GM18502 (cell line): ENCODE measurements around the gene MBTPS1.

Experiments
- ATAC-seq: cut with Tn5 transposase; IDR thresholded peaks from one replicate; pipeline ENCODE4 v1.9.1; 2021; ENCODE audit warnings: mild to moderate bottlenecking; ENCODE audit not compliant: unreplicated experiment, poor library complexity

MBTPS1 gene

DNA sequence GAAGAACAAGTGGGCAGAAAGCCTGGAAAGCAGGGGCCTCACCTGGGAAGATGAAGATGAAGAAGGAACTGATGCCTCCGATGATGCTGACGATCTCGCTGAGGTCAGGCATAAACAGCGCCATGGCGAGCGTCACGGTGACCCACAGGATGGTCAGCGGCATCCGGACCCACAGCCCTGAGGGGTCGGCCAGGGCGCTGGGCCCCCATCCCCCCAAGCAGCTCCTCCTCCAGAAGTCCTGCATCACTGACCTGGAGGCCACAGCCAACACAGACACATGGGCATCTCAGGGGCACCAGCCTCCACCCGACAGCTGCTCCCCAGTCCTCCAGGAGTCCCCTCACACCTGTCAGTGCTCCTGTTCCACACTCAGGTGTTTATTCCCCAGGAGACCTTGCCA, 100.3 kb downstream of the MBTPS1 start:
- no peak for ATAC-seq

DNA sequence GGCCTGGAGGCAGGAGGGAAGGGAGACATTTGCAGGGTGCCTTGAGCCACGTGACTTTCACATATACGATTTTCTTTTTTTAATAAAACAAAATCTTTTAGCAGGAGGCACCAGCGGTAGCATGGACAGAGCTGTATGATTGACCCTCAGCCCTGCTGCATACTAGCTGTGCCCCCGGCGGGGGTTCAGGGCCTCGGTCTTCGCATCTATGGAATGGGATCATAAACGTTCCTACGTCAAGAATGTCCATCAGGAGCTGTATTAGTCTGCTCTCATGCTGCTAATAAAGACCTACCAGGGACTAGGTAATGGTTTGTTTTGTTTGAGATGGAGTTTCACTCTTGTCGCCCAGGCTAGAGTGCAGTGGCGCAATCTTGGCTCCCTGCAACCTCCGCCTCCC, 101.3 kb downstream of the MBTPS1 start:
- ATAC-seq: no peak

DNA sequence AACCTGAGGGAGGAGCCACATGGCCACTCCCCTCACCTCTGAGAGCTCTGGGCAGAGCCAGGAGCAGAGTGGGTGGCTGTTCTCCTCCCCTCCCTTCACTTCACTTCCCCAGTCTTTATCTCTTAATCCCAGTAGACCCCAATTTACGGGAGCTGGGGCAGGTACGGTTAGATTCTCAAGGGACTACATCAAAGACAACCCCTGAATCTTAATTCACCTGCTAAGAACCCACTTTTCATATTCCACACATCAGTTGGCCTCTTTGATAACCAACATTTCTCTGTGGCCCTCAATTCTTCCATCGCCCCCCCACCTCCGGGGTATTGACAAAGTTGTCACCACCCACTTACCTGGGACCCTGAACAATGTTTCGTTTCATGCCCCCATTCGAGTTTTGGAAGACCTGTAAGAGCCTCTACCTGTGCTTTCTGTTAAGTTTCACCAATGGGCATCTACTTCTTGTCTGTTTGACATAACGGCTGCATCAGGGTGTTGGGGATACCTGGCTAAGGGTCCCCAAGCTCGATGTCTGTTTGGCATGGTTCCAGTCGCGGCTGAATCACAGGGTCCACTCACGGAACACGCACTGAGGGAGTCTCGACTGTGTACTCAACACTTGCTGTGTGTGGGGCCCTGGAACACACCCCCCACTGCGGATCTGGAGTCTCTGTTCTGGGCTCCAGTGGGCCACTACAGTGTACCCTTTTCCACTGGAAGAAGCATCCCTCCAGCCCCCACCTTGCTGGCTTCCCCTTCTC, 102.0 kb downstream of the MBTPS1 start:
- no peak for ATAC-seq

DNA sequence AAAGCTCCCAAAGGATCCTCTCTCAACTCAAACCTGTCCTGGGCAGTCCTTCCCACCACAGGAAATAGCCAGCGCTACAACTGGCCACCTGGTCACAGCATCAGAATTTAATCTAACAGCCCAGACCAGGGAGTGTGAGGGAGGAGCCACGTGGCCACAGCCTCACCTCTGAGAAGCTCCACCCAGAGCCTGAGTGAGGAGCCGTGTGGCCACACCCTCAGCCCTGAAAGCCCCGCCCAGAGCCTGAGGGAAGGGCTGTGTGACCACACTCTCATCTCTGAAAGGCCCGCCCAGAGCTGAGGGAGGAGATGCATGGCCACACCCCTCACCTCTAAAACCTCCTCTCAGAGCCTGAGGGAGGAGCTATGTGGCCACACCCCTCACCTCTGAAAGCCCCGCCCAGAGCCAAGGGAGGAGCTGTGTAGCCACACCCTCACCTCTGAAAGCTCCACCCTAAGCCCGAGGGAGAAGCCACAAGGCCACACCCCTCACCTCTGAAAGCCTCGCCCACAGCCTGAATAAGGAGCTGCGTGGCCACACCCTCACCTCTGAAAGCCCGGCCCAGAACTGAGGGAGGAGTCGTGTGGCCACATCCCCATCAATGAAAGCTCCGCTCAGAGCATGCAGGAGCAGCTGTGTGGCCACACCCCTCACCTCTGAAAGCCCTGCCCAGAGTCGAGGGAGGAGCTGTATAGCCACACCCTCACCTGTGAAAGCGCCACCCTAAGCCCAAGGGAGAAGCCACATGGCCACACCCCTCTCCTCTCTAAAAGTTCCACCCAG, 102.8 kb downstream of the MBTPS1 start:
- ATAC-seq: peak; percentile 85

DNA sequence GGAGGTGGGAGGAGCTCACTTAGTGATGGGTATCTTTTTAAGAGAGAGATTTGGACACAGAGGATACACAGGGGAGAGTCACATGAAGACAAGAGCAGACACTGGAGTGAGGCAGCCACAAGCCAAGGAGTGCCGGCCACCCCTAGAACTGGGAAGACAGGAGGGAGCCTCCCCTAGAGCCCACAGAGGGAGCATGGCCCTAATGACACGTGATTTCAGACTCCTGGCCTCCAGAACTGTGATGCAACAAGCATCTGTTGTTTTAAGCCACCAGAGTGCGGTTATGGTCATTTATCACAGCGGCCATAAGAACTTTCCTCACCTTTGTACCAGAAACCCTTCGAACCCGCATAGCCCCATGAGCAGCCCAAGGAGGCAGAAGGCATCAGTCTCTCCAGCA, 107.5 kb downstream of the MBTPS1 start:
- ATAC-seq: no peak

DNA sequence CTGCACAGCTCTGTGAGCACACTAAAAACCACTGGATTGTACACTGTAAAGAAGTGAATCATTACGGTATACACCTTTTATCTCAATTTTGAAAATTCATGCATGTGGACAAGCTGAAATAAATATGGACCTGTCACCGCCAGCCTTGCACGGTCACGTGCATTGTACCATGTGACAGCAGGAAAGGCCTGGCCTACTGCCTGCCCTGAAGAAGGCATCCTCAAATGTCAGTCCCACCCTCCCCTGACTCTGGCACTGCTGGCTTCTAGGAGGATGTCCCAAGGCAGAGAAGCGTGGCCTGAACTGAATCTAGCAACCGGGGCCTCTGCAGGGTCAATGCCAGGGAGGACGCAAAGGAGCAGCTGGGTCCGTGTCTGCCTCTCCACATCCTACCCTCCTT, 108.8 kb downstream of the MBTPS1 start:
- ATAC-seq: no peak

DNA sequence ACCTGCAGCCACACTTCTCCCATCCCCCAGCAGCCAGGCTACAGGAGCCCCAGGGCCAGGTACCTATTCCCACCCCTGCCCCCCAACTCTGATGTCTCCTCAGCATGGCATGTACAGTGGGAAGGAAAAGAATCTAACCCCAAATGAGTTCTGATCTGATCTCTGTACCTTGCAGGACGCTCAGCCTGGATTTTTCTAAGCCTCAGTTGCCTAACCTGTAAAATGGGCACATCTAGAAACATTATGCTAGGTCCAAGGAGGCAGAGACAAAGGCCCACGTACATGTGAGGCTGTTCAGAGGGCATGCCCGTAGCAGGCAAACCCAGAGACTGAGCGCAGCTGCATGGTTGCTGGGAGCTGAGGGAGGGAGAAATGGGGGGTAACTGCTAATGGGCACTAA, 109.2 kb downstream of the MBTPS1 start:
- no peak for ATAC-seq

DNA sequence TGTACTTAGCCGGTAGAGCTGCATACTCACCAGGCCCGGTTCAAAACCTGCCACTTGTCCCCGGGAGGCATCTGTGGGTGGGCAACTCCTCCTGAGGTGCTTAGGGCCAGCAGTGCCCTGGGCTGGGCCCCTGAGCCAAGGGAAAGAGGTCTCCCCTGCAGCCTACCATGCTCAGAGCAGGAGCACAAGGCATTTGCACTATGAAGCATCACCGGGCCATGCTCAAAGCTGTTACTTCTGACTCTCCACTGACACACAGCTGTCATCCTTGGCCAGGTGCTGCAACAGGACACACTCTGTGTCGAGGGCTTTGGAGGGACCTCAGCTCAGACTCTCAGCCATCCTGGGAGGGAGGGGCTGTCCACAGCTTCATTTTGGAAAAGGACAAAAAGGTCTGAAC, 111.4 kb downstream of the MBTPS1 start:
- ATAC-seq: no peak

DNA sequence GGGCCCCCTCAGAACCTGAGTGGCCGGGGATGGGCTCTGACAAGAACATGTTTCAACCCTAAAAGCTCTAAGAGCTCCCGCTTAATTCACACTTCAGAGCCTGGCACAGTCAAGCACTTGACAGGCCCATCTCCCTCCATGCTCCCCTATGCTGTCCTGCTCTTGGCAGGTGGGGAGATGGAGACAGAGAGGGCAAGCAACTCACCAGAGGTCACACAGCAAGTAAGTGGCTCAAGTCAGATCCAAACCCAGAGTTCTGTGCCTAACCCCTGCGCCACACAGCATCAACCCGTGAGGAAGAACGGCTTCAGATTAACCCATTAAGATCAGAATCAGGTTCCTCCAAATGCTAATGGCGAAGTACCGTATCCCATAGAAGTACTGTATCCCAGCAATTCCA, 112.3 kb downstream of the MBTPS1 start:
- ATAC-seq: no peak
